ENCODE data around the gene MYBPH.

The MYBPH gene

GRCh38 chr1:203176273-203177035, 828 bp upstream of the MYBPH start:
- H3K4me3 ChIP-seq (ENCODE audit: low read depth, low read length), result no peak overlapping the region
- H3K36me3 ChIP-seq (ENCODE audit: control insufficient read depth, insufficient read depth, low read length), result no peaks in the 10 kb centered on the region
- H3K9me3 ChIP-seq (ENCODE audit: control insufficient read depth, insufficient read depth, low read length), result no peaks in the 10 kb centered on the region
- H3K27me3 ChIP-seq (ENCODE audit: control insufficient read depth, insufficient read depth, low read length), result no peaks in the 10 kb centered on the region
- H3K4me1 ChIP-seq (ENCODE audit: control insufficient read depth, insufficient read depth, low read length), result peaks cover 12% of the 10 kb centered on the region
- H3K9ac ChIP-seq (ENCODE audit: low read depth, low read length), result no peak overlapping the region

- no peak overlapping the region for H3K4me3 ChIP-seq (ENCODE audit: low read depth, low read length)
- no peaks in the 10 kb centered on the region for H3K36me3 ChIP-seq (ENCODE audit: control insufficient read depth, insufficient read depth, low read length)
- H3K9ac ChIP-seq (ENCODE audit: low read depth, low read length), result no peak overlapping the region
- H3K4me1 ChIP-seq (ENCODE audit: control insufficient read depth, insufficient read depth, low read length), result peaks cover 12% of the 10 kb centered on the region
- H3K9me3 ChIP-seq (ENCODE audit: control insufficient read depth, insufficient read depth, low read length), result no peaks in the 10 kb centered on the region
- no peaks in the 10 kb centered on the region for H3K27me3 ChIP-seq (ENCODE audit: control insufficient read depth, insufficient read depth, low read length)
Observed at GRCh38 chr1:203175827-203176241, 208 bp upstream of the MYBPH start.

GRCh38 chr1:203174324-203174985, 1.2 kb downstream of the MYBPH start:
- Histone ChIP-seq H3K36me3 (ENCODE audit: control insufficient read depth, insufficient read depth, low read length) (no peaks in the 10 kb centered on the region), H3K4me1 (ENCODE audit: control insufficient read depth, insufficient read depth, low read length) (peaks cover 12% of the 10 kb centered on the region)

GRCh38 chr1:203173566-203173965, 2.1 kb downstream of the MYBPH start:
- H3K4me1 ChIP-seq (ENCODE audit: control insufficient read depth, insufficient read depth, low read length), result peaks cover 12% of the 10 kb centered on the region
- H3K4me3 ChIP-seq (ENCODE audit: low read depth, low read length), result no peak overlapping the region
- H3K36me3 ChIP-seq (ENCODE audit: control insufficient read depth, insufficient read depth, low read length), result no peaks in the 10 kb centered on the region
- H3K27me3 ChIP-seq (ENCODE audit: control insufficient read depth, insufficient read depth, low read length), result no peaks in the 10 kb centered on the region
- no peak overlapping the region for H3K9ac ChIP-seq (ENCODE audit: low read depth, low read length)
- no peaks in the 10 kb centered on the region for H3K9me3 ChIP-seq (ENCODE audit: control insufficient read depth, insufficient read depth, low read length)

More at GRCh38 chr1:203174324-203174985, 1.2 kb downstream of the MYBPH start:
- Histone ChIP-seq H3K4me3 (ENCODE audit: low read depth, low read length) (no peak overlapping the region), H3K9me3 (ENCODE audit: control insufficient read depth, insufficient read depth, low read length) (no peaks in the 10 kb centered on the region), H3K9ac (ENCODE audit: low read depth, low read length) (no peak overlapping the region), H3K27me3 (ENCODE audit: control insufficient read depth, insufficient read depth, low read length) (no peaks in the 10 kb centered on the region)

GRCh38 chr1:203173011-203173555, 2.5 kb downstream of the MYBPH start:
- no peaks in the 10 kb centered on the region for H3K9me3 ChIP-seq (ENCODE audit: control insufficient read depth, insufficient read depth, low read length)
- H3K4me1 ChIP-seq (ENCODE audit: control insufficient read depth, insufficient read depth, low read length), result peaks cover 7% of the 10 kb centered on the region
- H3K9ac ChIP-seq (ENCODE audit: low read depth, low read length), result no peak overlapping the region
- H3K27me3 ChIP-seq (ENCODE audit: control insufficient read depth, insufficient read depth, low read length), result no peaks in the 10 kb centered on the region
- H3K4me3 ChIP-seq (ENCODE audit: low read depth, low read length), result no peak overlapping the region
- no peaks in the 10 kb centered on the region for H3K36me3 ChIP-seq (ENCODE audit: control insufficient read depth, insufficient read depth, low read length)

- Histone ChIP-seq H3K4me1 (ENCODE audit: control insufficient read depth, insufficient read depth, low read length) (peaks cover 3% of the 10 kb centered on the region), H3K36me3 (ENCODE audit: control insufficient read depth, insufficient read depth, low read length) (no peaks in the 10 kb centered on the region), H3K27me3 (ENCODE audit: control insufficient read depth, insufficient read depth, low read length) (no peaks in the 10 kb centered on the region), H3K4me3 (ENCODE audit: low read depth, low read length) (no peak overlapping the region), H3K9ac (ENCODE audit: low read depth, low read length) (no peak overlapping the region), H3K9me3 (ENCODE audit: control insufficient read depth, insufficient read depth, low read length) (no peaks in the 10 kb centered on the region)
Observed at GRCh38 chr1:203172184-203173010, 3.2 kb downstream of the MYBPH start.

- Histone ChIP-seq H3K9me3 (ENCODE audit: control insufficient read depth, insufficient read depth, low read length) (no peaks in the 10 kb centered on the region), H3K4me3 (ENCODE audit: low read depth, low read length) (no peak overlapping the region), H3K27me3 (ENCODE audit: control insufficient read depth, insufficient read depth, low read length) (no peaks in the 10 kb centered on the region), H3K4me1 (ENCODE audit: control insufficient read depth, insufficient read depth, low read length) (peaks cover 3% of the 10 kb centered on the region), H3K36me3 (ENCODE audit: control insufficient read depth, insufficient read depth, low read length) (no peaks in the 10 kb centered on the region), H3K9ac (ENCODE audit: low read depth, low read length) (no peak overlapping the region)
Observed at GRCh38 chr1:203171341-203172183, 4.1 kb downstream of the MYBPH start.

- H3K27me3 ChIP-seq (ENCODE audit: control insufficient read depth, insufficient read depth, low read length), result no peaks in the 10 kb centered on the region
- H3K9ac ChIP-seq (ENCODE audit: low read depth, low read length), result no peak overlapping the region
- no peaks in the 10 kb centered on the region for H3K9me3 ChIP-seq (ENCODE audit: control insufficient read depth, insufficient read depth, low read length)
- no peak overlapping the region for H3K4me3 ChIP-seq (ENCODE audit: low read depth, low read length)
- H3K4me1 ChIP-seq (ENCODE audit: control insufficient read depth, insufficient read depth, low read length), result peaks cover 3% of the 10 kb centered on the region
- H3K36me3 ChIP-seq (ENCODE audit: control insufficient read depth, insufficient read depth, low read length), result no peaks in the 10 kb centered on the region
Observed at GRCh38 chr1:203170625-203171330, 4.8 kb downstream of the MYBPH start.

- Histone ChIP-seq H3K36me3 (ENCODE audit: control insufficient read depth, insufficient read depth, low read length) (no peaks in the 10 kb centered on the region), H3K9ac (ENCODE audit: low read depth, low read length) (no peak overlapping the region), H3K27me3 (ENCODE audit: control insufficient read depth, insufficient read depth, low read length) (no peaks in the 10 kb centered on the region), H3K4me3 (ENCODE audit: low read depth, low read length) (no peak overlapping the region), H3K4me1 (ENCODE audit: control insufficient read depth, insufficient read depth, low read length) (peaks cover 3% of the 10 kb centered on the region), H3K9me3 (ENCODE audit: control insufficient read depth, insufficient read depth, low read length) (no peaks in the 10 kb centered on the region)
Observed at GRCh38 chr1:203169770-203170520, 5.7 kb downstream of the MYBPH start.

- H3K36me3 ChIP-seq (ENCODE audit: control insufficient read depth, insufficient read depth, low read length), result no peaks in the 10 kb centered on the region
- H3K9ac ChIP-seq (ENCODE audit: low read depth, low read length), result no peak overlapping the region
- H3K27me3 ChIP-seq (ENCODE audit: control insufficient read depth, insufficient read depth, low read length), result no peaks in the 10 kb centered on the region
- no peak overlapping the region for H3K4me3 ChIP-seq (ENCODE audit: low read depth, low read length)
- no peaks in the 10 kb centered on the region for H3K9me3 ChIP-seq (ENCODE audit: control insufficient read depth, insufficient read depth, low read length)
- H3K4me1 ChIP-seq (ENCODE audit: control insufficient read depth, insufficient read depth, low read length), result peaks cover 3% of the 10 kb centered on the region
Observed at GRCh38 chr1:203168991-203169390, 6.6 kb downstream of the MYBPH start.

Data from iPS-15b (cell line).